ENCODE results near the gene MTUS2. TPM values are rescaled to one million over a fixed set of nuclear protein-coding genes. Genes with fewer than 3 reads are reported as not detected.
"Not testable (repeated sequence)": the region's sequence is repeated elsewhere in the genome, so short reads cannot be mapped to it uniquely, and the experiment has no call there.

Gene MTUS2
- total and polyA plus RNA-seq, 2 experiments from 2014 or later, result 3.0 to 4.3 TPM

GRCh38 chr13:29336356-29336755 is 516.2 kb downstream of the MTUS2 start:
- no peak for DNase-seq (ENCODE audit: low spot score)
- Histone ChIP-seq H3K9me2 (replicated peaks; ENCODE audit: insufficient read depth) (no peaks in the 10 kb centered on the region), H3K4me2 (no peak overlapping the region), H3K27ac (no peak overlapping the region), H3K4me1 (ENCODE audit: insufficient read depth) (no peaks in the 10 kb centered on the region), H4K20me1 (ENCODE audit: insufficient read depth, poor library complexity, severe bottlenecking) (no peaks in the 10 kb centered on the region), H2AFZ (no peak overlapping the region), H3K4me3 (no peak overlapping the region), H3K9me3 (ENCODE audit: low read depth) (no peaks in the 10 kb centered on the region), H3K79me2 (no peaks in the 10 kb centered on the region), H3K27me3 (no peaks in the 10 kb centered on the region), H3K36me3 (replicated peaks; ENCODE audit: insufficient read depth, low read depth) (no peaks in the 10 kb centered on the region)
- WGBS (ENCODE audit: low lambda C conversion rate, missing lambda C conversion rate), result 87% methylated on average over 7 of the region's 7 CpGs
- TF ChIP-seq EZH2phosphoT487 (IDR thresholded peaks at IDR 0.05; ENCODE audit: low read depth, severe bottlenecking, unreplicated experiment) (no peak), CTCF (IDR thresholded peaks at IDR 0.05; ENCODE audit: poor library complexity) (no peak), EZH2 (IDR thresholded peaks at IDR 0.05; ENCODE audit: borderline replicate concordance) (no peak)

DNA sequence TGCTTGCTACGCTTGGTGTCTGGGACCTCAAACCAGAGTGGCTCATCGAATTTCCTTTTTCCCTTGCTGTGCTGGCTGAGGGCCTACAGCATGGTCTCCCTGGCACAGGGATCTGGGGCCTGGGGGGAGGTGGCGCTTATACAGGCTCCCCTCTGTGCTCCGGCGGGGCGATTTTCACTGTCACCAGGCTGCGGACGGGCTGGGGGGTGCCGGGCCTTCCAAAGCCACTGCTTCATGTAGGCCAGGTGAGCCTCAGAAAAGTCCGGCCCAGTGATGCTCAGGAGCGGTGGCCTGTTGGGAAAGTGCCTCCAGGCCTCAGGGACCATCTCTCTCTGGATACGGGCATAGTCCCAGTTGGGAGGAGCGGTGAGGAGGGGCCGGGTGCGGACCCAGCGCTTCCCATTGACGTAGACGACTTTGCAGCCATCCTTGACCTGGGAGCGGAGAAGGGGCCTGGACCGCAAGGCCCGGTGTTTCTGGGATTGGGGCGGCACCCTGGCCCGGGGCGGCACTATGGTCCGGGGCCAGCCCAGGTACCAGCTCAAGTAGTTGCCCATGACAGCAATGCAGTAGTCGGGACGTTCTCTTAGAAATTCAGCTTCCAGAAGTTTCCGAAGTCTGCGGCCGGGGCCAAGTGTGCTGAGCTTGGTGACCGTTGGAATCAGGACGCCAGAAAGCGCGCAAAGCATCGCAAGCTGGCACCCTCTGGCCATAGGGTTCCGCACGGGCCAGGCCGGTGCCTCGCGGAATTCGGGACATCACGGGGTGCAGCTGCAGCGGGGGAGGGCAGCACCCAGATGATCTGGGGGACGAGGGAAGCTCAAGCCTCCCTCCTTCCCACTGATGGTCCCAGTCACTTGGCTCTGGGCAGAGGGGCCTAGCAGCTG is 519.5 kb downstream of the MTUS2 start:
- no peaks in the 10 kb centered on the region for H3K9me2 ChIP-seq (replicated peaks; ENCODE audit: insufficient read depth)
- no peaks in the 10 kb centered on the region for H3K79me2 ChIP-seq
- no peak for TF ChIP-seq EZH2phosphoT487 (IDR thresholded peaks at IDR 0.05; ENCODE audit: low read depth, severe bottlenecking, unreplicated experiment)
- no peak for TF ChIP-seq EZH2 (IDR thresholded peaks at IDR 0.05; ENCODE audit: borderline replicate concordance)
- TF ChIP-seq CTCF (IDR thresholded peaks at IDR 0.05; ENCODE audit: poor library complexity), result no peak
- H3K27me3 ChIP-seq, result no peaks in the 10 kb centered on the region
- no peaks in the 10 kb centered on the region for H3K9me3 ChIP-seq (ENCODE audit: low read depth)
- 96% methylated on average over 43 of the region's 44 CpGs for WGBS (ENCODE audit: low lambda C conversion rate, missing lambda C conversion rate)
- H3K36me3 ChIP-seq (replicated peaks; ENCODE audit: insufficient read depth, low read depth), result no peaks in the 10 kb centered on the region
- H3K4me3 ChIP-seq, result no peak overlapping the region
- H3K4me1 ChIP-seq (ENCODE audit: insufficient read depth), result no peaks in the 10 kb centered on the region
- no peaks in the 10 kb centered on the region for H4K20me1 ChIP-seq (ENCODE audit: insufficient read depth, poor library complexity, severe bottlenecking)
- H3K27ac ChIP-seq, result no peak overlapping the region
- DNase-seq (ENCODE audit: low spot score), result no peak
- no peak overlapping the region for H3K4me2 ChIP-seq
- no peak overlapping the region for H2AFZ ChIP-seq

DNA sequence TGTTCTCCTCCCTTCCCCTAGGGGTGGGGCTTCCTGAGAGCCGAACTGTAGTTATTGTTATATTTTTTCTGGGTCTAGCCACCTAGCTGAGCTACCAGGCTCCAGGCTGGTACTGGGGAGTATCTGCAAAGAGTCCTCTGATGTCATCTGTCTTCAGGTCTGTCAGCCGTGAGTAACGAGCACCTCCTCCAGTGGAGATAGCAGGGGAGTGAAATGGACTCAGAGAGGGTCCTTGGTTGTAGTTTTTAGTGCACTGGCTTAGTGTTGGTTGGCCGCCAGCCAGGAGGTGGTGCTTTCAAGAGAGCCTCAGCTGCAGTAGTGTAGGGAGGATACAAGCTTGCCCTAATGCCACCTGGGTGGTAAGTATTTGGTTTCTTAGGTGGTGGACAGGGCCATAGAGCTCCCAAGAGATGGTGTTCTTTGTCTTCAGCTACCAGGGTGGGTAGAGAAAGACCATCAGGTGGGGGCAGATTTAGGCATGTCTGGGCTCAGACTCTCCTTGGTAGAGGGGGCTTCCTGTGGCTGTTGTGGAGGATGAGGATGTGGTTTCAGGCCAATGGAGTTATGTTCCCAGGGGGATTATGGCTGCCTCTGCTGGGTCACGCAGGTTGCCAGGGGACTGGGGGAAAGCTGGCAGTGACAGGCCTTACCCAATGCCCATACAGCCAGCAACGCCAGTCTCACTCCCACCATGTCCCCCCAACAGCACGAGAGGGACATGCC is 525.9 kb downstream of the MTUS2 start:
- WGBS (ENCODE audit: low lambda C conversion rate, missing lambda C conversion rate), result 75% methylated on average over 7 of the region's 7 CpGs
- DNase-seq (ENCODE audit: low spot score); H3K9me2 ChIP-seq (replicated peaks; ENCODE audit: insufficient read depth); H3K79me2 ChIP-seq; H4K20me1 ChIP-seq (ENCODE audit: insufficient read depth, poor library complexity, severe bottlenecking); H3K27me3 ChIP-seq; H3K4me2 ChIP-seq; H3K4me3 ChIP-seq; H3K36me3 ChIP-seq (replicated peaks; ENCODE audit: insufficient read depth, low read depth); H3K4me1 ChIP-seq (ENCODE audit: insufficient read depth); H3K9me3 ChIP-seq (ENCODE audit: low read depth); H2AFZ ChIP-seq; H3K27ac ChIP-seq: not testable (repeated sequence)

DNA sequence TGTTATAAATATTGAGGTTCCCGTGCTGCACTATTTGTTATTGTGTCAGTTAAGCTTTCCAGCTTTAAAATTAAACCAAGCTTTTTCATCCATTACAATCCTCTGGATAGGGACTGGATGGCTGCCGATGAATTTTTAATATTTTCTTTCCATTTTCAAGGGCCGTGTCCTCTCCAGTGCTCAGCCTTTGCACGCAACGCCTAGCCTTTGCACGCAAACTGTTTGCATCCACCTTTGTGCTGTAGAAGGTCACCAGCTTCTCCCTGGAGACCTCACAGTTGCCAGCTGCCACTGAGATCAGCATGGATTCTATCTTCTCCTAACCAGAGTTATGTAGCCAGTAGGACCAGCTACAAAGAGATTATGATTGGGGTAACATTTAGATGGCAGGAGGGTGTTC is 534.9 kb downstream of the MTUS2 start:
- Histone ChIP-seq H3K9me2 (replicated peaks; ENCODE audit: insufficient read depth) (no peaks in the 10 kb centered on the region), H3K27me3 (no peaks in the 10 kb centered on the region), H4K20me1 (ENCODE audit: insufficient read depth, poor library complexity, severe bottlenecking) (no peaks in the 10 kb centered on the region), H3K9me3 (ENCODE audit: low read depth) (no peaks in the 10 kb centered on the region), H3K4me1 (ENCODE audit: insufficient read depth) (no peaks in the 10 kb centered on the region), H2AFZ (no peak overlapping the region), H3K79me2 (no peaks in the 10 kb centered on the region), H3K27ac (no peak overlapping the region), H3K4me3 (no peak overlapping the region), H3K4me2 (no peak overlapping the region), H3K36me3 (replicated peaks; ENCODE audit: insufficient read depth, low read depth) (no peaks in the 10 kb centered on the region)
- WGBS (ENCODE audit: low lambda C conversion rate, missing lambda C conversion rate), result 93% methylated on average over 6 of the region's 6 CpGs
- no peak for DNase-seq (ENCODE audit: low spot score)
- TF ChIP-seq EZH2 (IDR thresholded peaks at IDR 0.05; ENCODE audit: borderline replicate concordance), result no peak
- no peak for TF ChIP-seq CTCF (IDR thresholded peaks at IDR 0.05; ENCODE audit: poor library complexity)
- TF ChIP-seq EZH2phosphoT487 (IDR thresholded peaks at IDR 0.05; ENCODE audit: low read depth, severe bottlenecking, unreplicated experiment), result no peak

All from hepatocyte (in vitro differentiated cells).